ENCODE measurements around the gene SPOP.
A peak's percentile ranks its signal among the peaks of the same experiment; 100 is the strongest.

SPOP gene

GRCh38 chr17:49567871-49568694 is 109.8 kb downstream of the SPOP start:
- Histone ChIP-seq H3K9me3 (ENCODE audit: insufficient read depth, low read length) (no peaks in the 10 kb centered on the region), H3F3A (ENCODE audit: insufficient read depth) (no peaks in the 10 kb centered on the region; the same call in 1 of the 2 replicates), H3K4me2 (ENCODE audit: low read depth, low read length, poor library complexity, severe bottlenecking) (no peak overlapping the region), H2AFZ (ENCODE audit: low read depth, low read length, severe bottlenecking) (no peak overlapping the region), H3K79me2 (ENCODE audit: insufficient read depth, low read length) (no peaks in the 10 kb centered on the region), H3K27me3 (ENCODE audit: low read length) (no peaks in the 10 kb centered on the region), H3K27ac (ENCODE audit: low read depth, low read length) (no peak overlapping the region), H4K20me1 (ENCODE audit: low read depth, low read length) (no peaks in the 10 kb centered on the region), H3K9me2 (replicated peaks; ENCODE audit: insufficient read depth, low read length) (no peaks in the 10 kb centered on the region), H3K4me3 (ENCODE audit: insufficient read depth, low read length, poor library complexity, severe bottlenecking) (no peak overlapping the region), H3K9ac (ENCODE audit: low read length) (no peak overlapping the region), H3K36me3 (ENCODE audit: low read length) (no peaks in the 10 kb centered on the region)
- TF ChIP-seq EZH2phosphoT487 (conservative IDR thresholded peaks at IDR 0.05; ENCODE audit: low read length) = no peak
- TF ChIP-seq CTCF (IDR thresholded peaks at IDR 0.05; ENCODE audit: insufficient read depth, low read length, poor library complexity, severe bottlenecking) = peak; percentile 77

- Histone ChIP-seq H3K9me2 (replicated peaks; ENCODE audit: insufficient read depth, low read length) (no peaks in the 10 kb centered on the region), H3K9ac (ENCODE audit: low read length) (no peak overlapping the region), H3K4me3 (ENCODE audit: insufficient read depth, low read length, poor library complexity, severe bottlenecking) (no peak overlapping the region), H3K79me2 (ENCODE audit: insufficient read depth, low read length) (no peaks in the 10 kb centered on the region), H2AFZ (ENCODE audit: low read depth, low read length, severe bottlenecking) (no peak overlapping the region), H3F3A (ENCODE audit: insufficient read depth) (no peaks in the 10 kb centered on the region; the same call in 1 of the 2 replicates), H3K36me3 (ENCODE audit: low read length) (no peaks in the 10 kb centered on the region), H3K27me3 (ENCODE audit: low read length) (no peaks in the 10 kb centered on the region), H3K27ac (ENCODE audit: low read depth, low read length) (no peak overlapping the region), H3K9me3 (ENCODE audit: insufficient read depth, low read length) (no peaks in the 10 kb centered on the region), H4K20me1 (ENCODE audit: low read depth, low read length) (no peaks in the 10 kb centered on the region), H3K4me2 (ENCODE audit: low read depth, low read length, poor library complexity, severe bottlenecking) (no peak overlapping the region)
- TF ChIP-seq EZH2phosphoT487 (conservative IDR thresholded peaks at IDR 0.05; ENCODE audit: low read length) = no peak
- no peak for TF ChIP-seq CTCF (IDR thresholded peaks at IDR 0.05; ENCODE audit: insufficient read depth, low read length, poor library complexity, severe bottlenecking)
These were observed 110.8 kb downstream of the SPOP start for GRCh38 chr17:49567104-49567521.

- no peak overlapping the region for H3K4me3 ChIP-seq (ENCODE audit: insufficient read depth, low read length, poor library complexity, severe bottlenecking)
- H4K20me1 ChIP-seq (ENCODE audit: low read depth, low read length) = no peaks in the 10 kb centered on the region
- H3K4me2 ChIP-seq (ENCODE audit: low read depth, low read length, poor library complexity, severe bottlenecking) = no peak overlapping the region
- no peaks in the 10 kb centered on the region for H3K79me2 ChIP-seq (ENCODE audit: insufficient read depth, low read length)
- no peak overlapping the region for H2AFZ ChIP-seq (ENCODE audit: low read depth, low read length, severe bottlenecking)
- TF ChIP-seq CTCF (IDR thresholded peaks at IDR 0.05; ENCODE audit: insufficient read depth, low read length, poor library complexity, severe bottlenecking) = no peak
- no peak for TF ChIP-seq EZH2phosphoT487 (conservative IDR thresholded peaks at IDR 0.05; ENCODE audit: low read length)
- H3K36me3 ChIP-seq (ENCODE audit: low read length) = no peaks in the 10 kb centered on the region
- no peaks in the 10 kb centered on the region for H3K9me3 ChIP-seq (ENCODE audit: insufficient read depth, low read length)
- H3K9ac ChIP-seq (ENCODE audit: low read length) = no peak overlapping the region
- no peaks in the 10 kb centered on the region for H3K27me3 ChIP-seq (ENCODE audit: low read length)
- H3F3A ChIP-seq (ENCODE audit: insufficient read depth) = no peaks in the 10 kb centered on the region; the same call in 1 of the 2 replicates
- H3K9me2 ChIP-seq (replicated peaks; ENCODE audit: insufficient read depth, low read length) = no peaks in the 10 kb centered on the region
- no peak overlapping the region for H3K27ac ChIP-seq (ENCODE audit: low read depth, low read length)
These were observed 111.2 kb downstream of the SPOP start for GRCh38 chr17:49566668-49567071.

Measured in SU-DHL-6 (cell line).